ENCODE results near the gene STXBP5. TPM values are rescaled to one million over a fixed set of nuclear protein-coding genes. Genes with fewer than 3 reads are reported as not detected.
"Not testable (repeated sequence)": the region's sequence is repeated elsewhere in the genome, so short reads cannot be mapped to it uniquely, and the experiment has no call there.

STXBP5 gene
- total RNA-seq, 2 experiments from 2014 or later, result 33.2 to 36.4 TPM

GRCh38 chr6:147234685-147235084 is 30.5 kb downstream of the STXBP5 start:
- POLR2A ChIA-PET, result no interaction called here

GRCh38 chr6:147238164-147238563 is 33.9 kb downstream of the STXBP5 start:
- CTCF ChIA-PET, result no interaction called here
- POLR2A ChIA-PET, result no interaction called here

More at GRCh38 chr6:147234685-147235084, 30.5 kb downstream of the STXBP5 start:
- CTCF ChIA-PET, result no interaction called here

GRCh38 chr6:147238906-147239305 is 34.7 kb downstream of the STXBP5 start:
- ChIA-PET CTCF (no interaction called here), POLR2A (no interaction called here)

- POLR2A ChIA-PET, result no interaction called here
- CTCF ChIA-PET, result no interaction called here
Measured at GRCh38 chr6:147244832-147245231, 40.6 kb downstream of the STXBP5 start.

- ChIA-PET POLR2A (no interaction called here), CTCF (no interaction called here)
Measured at GRCh38 chr6:147245693-147246092, 41.5 kb downstream of the STXBP5 start.

GRCh38 chr6:147246853-147247635 is 42.8 kb downstream of the STXBP5 start:
- ChIA-PET POLR2A (no interaction called here), CTCF (no interaction called here)

GRCh38 chr6:147248859-147249258 is 44.6 kb downstream of the STXBP5 start:
- ChIA-PET CTCF (no interaction called here), POLR2A (interaction anchor here (0.7 kb wide), 1 partner anchor 28 kb away, joined by 3 read pairs; no protein-coding TSS in a partner anchor)

GRCh38 chr6:147251072-147251471 is 46.9 kb downstream of the STXBP5 start:
- ChIA-PET CTCF (no interaction called here), POLR2A (no interaction called here)

GRCh38 chr6:147254929-147255473 is 50.8 kb downstream of the STXBP5 start:
- POLR2A ChIA-PET, CTCF ChIA-PET: not testable (repeated sequence)

GRCh38 chr6:147255948-147256674 is 51.9 kb downstream of the STXBP5 start:
- ChIA-PET POLR2A (no interaction called here), CTCF (no interaction called here)

- CTCF ChIA-PET, result no interaction called here
- POLR2A ChIA-PET, result no interaction called here
Measured at GRCh38 chr6:147257760-147258159, 53.5 kb downstream of the STXBP5 start.

GRCh38 chr6:147260091-147260490 is 55.9 kb downstream of the STXBP5 start:
- CTCF ChIA-PET, result no interaction called here
- POLR2A ChIA-PET, result no interaction called here

- ChIA-PET POLR2A (no interaction called here), CTCF (interaction anchor here (0.7 kb wide), 1 partner anchor 95 kb away, joined by 4 read pairs; no protein-coding TSS in a partner anchor)
Measured at GRCh38 chr6:147262946-147263345, 58.7 kb downstream of the STXBP5 start.

GRCh38 chr6:147266821-147267220 is 62.6 kb downstream of the STXBP5 start:
- CTCF ChIA-PET, result no interaction called here
- POLR2A ChIA-PET, result no interaction called here

- ChIA-PET CTCF (interaction anchor here (1.4 kb wide), 1 partner anchor 15 kb away, joined by 4 read pairs; no protein-coding TSS in a partner anchor), POLR2A (no interaction called here)
Measured at GRCh38 chr6:147267658-147268057, 63.4 kb downstream of the STXBP5 start.

GRCh38 chr6:147268254-147268653 is 64.0 kb downstream of the STXBP5 start:
- ChIA-PET CTCF (interaction anchor here (1.4 kb wide), 1 partner anchor 14 kb away, joined by 4 read pairs; no protein-coding TSS in a partner anchor), POLR2A (no interaction called here)

- ChIA-PET CTCF (interaction anchor here (0.6 to 0.9 kb wide), 2 partner anchors 12 to 14 kb away, joined by 3 read pairs; no protein-coding TSS in a partner anchor), POLR2A (no interaction called here)
Measured at GRCh38 chr6:147274012-147274411, 69.8 kb downstream of the STXBP5 start.

GRCh38 chr6:147274776-147275175 is 70.6 kb downstream of the STXBP5 start:
- ChIA-PET CTCF (no interaction called here), POLR2A (interaction anchor here (0.8 kb wide), 1 partner anchor 216 kb away, joined by 3 read pairs; no protein-coding TSS in a partner anchor)

GRCh38 chr6:147278891-147279290 is 74.7 kb downstream of the STXBP5 start:
- ChIA-PET CTCF (interaction anchor here (1.3 kb wide), 1 partner anchor 422 kb away, joined by 3 read pairs; no protein-coding TSS in a partner anchor), POLR2A (no interaction called here)

GRCh38 chr6:147279427-147279826 is 75.2 kb downstream of the STXBP5 start:
- CTCF ChIA-PET, result no interaction called here
- POLR2A ChIA-PET, result no interaction called here

Data from activated CD8-positive, alpha-beta memory T cell treated with anti-CD3 and anti-CD28 coated beads for 36 hours (primary cell).